CD14-positive monocyte (primary cell): ENCODE results near the gene METTL15. TPM values are rescaled to one million over a fixed set of nuclear protein-coding genes. Genes with fewer than 3 reads are reported as not detected.

ENCODE experiments used
- DNase-seq, 3 donors: peaks; one replicate each; pipeline ENCODE4 v3.0.0-alpha.2; 2011 to 2022
- H2AFZ ChIP-seq: 2 replicates; pipeline ENCODE4 v1.6.0; 2012; ENCODE audit warnings: mild to moderate bottlenecking, low read depth, low read length, inconsistent platforms; ENCODE audit not compliant: insufficient read depth, poor library complexity, severe bottlenecking
- H3K27ac ChIP-seq, 2 donors: 1 replicate in 1 of 2; 2 replicates in 1 of 2; pipeline ENCODE4 v1.5.1; 2012 to 2013; ENCODE audit warnings: low read length in 2 of 2, control low read depth in 1 of 2, inconsistent platforms in 1 of 2, low read depth in 1 of 2, mild to moderate bottlenecking in 1 of 2
- H3K27me3 ChIP-seq, 2 donors: one replicate each; pipeline versions ENCODE4 v1.6.0 to v1.6.1; 2011 to 2013; ENCODE audit warnings: low read length in 2 of 2; ENCODE audit not compliant: control insufficient read depth in 2 of 2, insufficient read depth in 2 of 2
- H3K36me3 ChIP-seq, 2 donors: replicated peaks in 1 of 2; 1 replicate in 1 of 2; 2 replicates in 1 of 2; pipeline versions ENCODE4 v1.5.1 to v1.6.1; 2012 to 2013; ENCODE audit warnings: low read length in 2 of 2, control low read depth in 1 of 2, inconsistent platforms in 1 of 2, mild to moderate bottlenecking in 1 of 2; ENCODE audit not compliant: insufficient read depth in 2 of 2, control insufficient read depth in 1 of 2
- H3K4me1 ChIP-seq, 2 donors: 1 replicate in 1 of 2; 2 replicates in 1 of 2; pipeline versions ENCODE4 v1.5.1 to v1.6.1; 2012 to 2013; ENCODE audit warnings: low read length in 2 of 2, control low read depth in 1 of 2, inconsistent platforms in 1 of 2, mild to moderate bottlenecking in 1 of 2, moderate library complexity in 1 of 2; ENCODE audit not compliant: insufficient read depth in 2 of 2, control insufficient read depth in 1 of 2
- H3K4me2 ChIP-seq: replicated peaks from 2 replicates; pipeline ENCODE3; 2012; ENCODE audit warnings: low read length, moderate library complexity, mild to moderate bottlenecking; ENCODE audit not compliant: poor library complexity, severe bottlenecking; ENCODE audit errors: extremely low read depth
- H3K4me3 ChIP-seq, 3 experiments: fragments of 200-600 bp in 1 of 3; sonication (generic) in 1 of 3; replicated peaks in 1 of 3; 1 replicate in 2 of 3; 2 replicates in 1 of 3; pipeline ENCODE4 v1.5.1; 2011 to 2013; ENCODE audit warnings: low read length in 3 of 3, mild to moderate bottlenecking in 3 of 3, control low read depth in 2 of 3, low read depth in 2 of 3, inconsistent platforms in 1 of 3, moderate library complexity in 1 of 3
- H3K79me2 ChIP-seq: 2 replicates; pipeline ENCODE4 v1.6.0; 2012; ENCODE audit warnings: mild to moderate bottlenecking, control low read depth, inconsistent platforms, low read length, moderate library complexity; ENCODE audit not compliant: insufficient read depth
- H3K9ac ChIP-seq: 2 replicates; pipeline ENCODE4 v1.6.0; 2017; ENCODE audit warnings: low read length, mild to moderate bottlenecking; ENCODE audit not compliant: insufficient read depth, poor library complexity, severe bottlenecking
- H3K9me3 ChIP-seq, 2 donors: replicated peaks in 1 of 2; 1 replicate in 1 of 2; 2 replicates in 1 of 2; pipeline versions ENCODE4 v1.5.1 to v1.6.1; 2012 to 2013; ENCODE audit warnings: low read length in 2 of 2, control low read depth in 1 of 2; ENCODE audit not compliant: control insufficient read depth in 1 of 2, insufficient read depth in 1 of 2
- H4K20me1 ChIP-seq: 2 replicates; pipeline ENCODE4 v1.6.0; 2012; ENCODE audit warnings: mild to moderate bottlenecking, low read length, control low read depth, moderate library complexity; ENCODE audit not compliant: insufficient read depth
- H3K27ac Mint-ChIP-seq, 7 donors: one replicate each; pipeline ENCODE4 v1.8.0; 2020; ENCODE audit warnings: mild to moderate bottlenecking in 7 of 7, mixed read lengths in 7 of 7, moderate library complexity in 6 of 7, inconsistent platforms in 2 of 7
- H3K27me3 Mint-ChIP-seq, 3 donors: one replicate each; pipeline ENCODE4 v1.8.0; 2021 to 2022; ENCODE audit warnings: low read depth in 3 of 3, mild to moderate bottlenecking in 3 of 3, mixed read lengths in 3 of 3, moderate library complexity in 3 of 3, inconsistent platforms in 1 of 3
- H3K36me3 Mint-ChIP-seq, 2 donors: one replicate each; pipeline ENCODE4 v1.8.0; 2020; ENCODE audit warnings: mixed read lengths in 2 of 2, inconsistent platforms in 1 of 2, mild to moderate bottlenecking in 1 of 2
- H3K4me1 Mint-ChIP-seq: one replicate; pipeline ENCODE4 v1.8.0; 2020; ENCODE audit warnings: mild to moderate bottlenecking, mixed read lengths
- H3K4me3 Mint-ChIP-seq, 2 donors: one replicate each; pipeline ENCODE4 v1.8.0; 2020; ENCODE audit warnings: mild to moderate bottlenecking in 2 of 2, mixed read lengths in 2 of 2, moderate library complexity in 1 of 2
- H3K9me3 Mint-ChIP-seq, 7 donors: one replicate each; pipeline ENCODE4 v1.8.0; 2020 to 2022; ENCODE audit warnings: mixed read lengths in 7 of 7, mild to moderate bottlenecking in 6 of 7, moderate library complexity in 6 of 7, inconsistent platforms in 2 of 7
- WGBS: methylation state at CpG from one replicate; pipeline ENCODE4 v1.1.5; 2013; ENCODE audit warnings: missing lambda C conversion rate; ENCODE audit not compliant: insufficient coverage; 5-methylcytosine and 5-hydroxymethylcytosine counted together
- intact Hi-C, 2 donors: fragments of 100-400 bp; cut with micrococcal nuclease; formaldehyde crosslinking; loops; one replicate each; pipeline versions ENCODE4 v1.15.0 to v1.15.1; 2023
- polyA plus RNA-seq, 3 donors: library from polyadenylated mRNA; depleted of rRNA in 1 of 3; unstranded in 2 of 3; stranded (reverse) in 1 of 3; fragments of 300-500 nt in 2 of 3; fragments of >200 nt in 1 of 3; fragmentation: Illumina TruSeq in 2 of 3; gene quantifications; 1 replicate in 2 of 3; 2 replicates in 1 of 3; pipeline ENCODE4 v1.2.3, GENCODE V29; 2012 to 2021
- TF ChIP-seq, protein P1 (sequence below): fragments of 200-600 bp; IDR thresholded peaks from one replicate; pipeline ENCODE4 v1.8.0; 2022; ENCODE audit warnings: antibody characterized with exemption, mild to moderate bottlenecking

Gene METTL15
- polyA plus RNA-seq, 3 donors = 2.3 to 2.9 (median 2.6) TPM

DNA sequence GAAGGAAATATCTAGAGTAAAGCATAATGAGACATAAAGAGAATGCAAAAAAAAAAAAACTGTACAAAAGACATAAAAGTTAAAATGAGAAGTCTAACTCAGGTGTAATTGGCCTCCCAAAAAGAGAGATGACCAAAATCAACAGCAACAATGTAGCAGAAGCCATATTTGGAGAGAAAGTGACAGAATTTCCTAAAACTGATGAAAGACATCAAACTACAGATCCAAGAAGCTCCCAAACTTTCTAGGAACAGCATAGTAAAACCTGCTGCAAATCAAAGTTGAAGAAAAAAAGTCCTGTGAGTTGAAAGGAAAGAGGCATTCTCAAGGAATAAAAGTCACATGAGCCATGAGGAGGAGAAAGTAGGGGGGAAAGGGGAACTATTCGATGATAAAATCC lies 231.3 kb downstream of the METTL15 start:
- whole genome bisulfite sequencing = 100% methylated on average over 1 of the region's 1 CpG
- peaks cover 0 to 11% of the 10 kb centered on the region in 2 donors for H3K9me3 ChIP-seq
- H3K27me3 ChIP-seq = no peaks in the 10 kb centered on the region
- H3K9ac ChIP-seq = no peak overlapping the region
- no peak overlapping the region for H3K4me3 Mint-ChIP-seq
- no peaks in the 10 kb centered on the region for H3K4me1 ChIP-seq
- H3K9me3 Mint-ChIP-seq = peaks cover 2 to 19% (median 9%) of the 10 kb centered on the region in 7 donors
- no peaks in the 10 kb centered on the region for H3K79me2 ChIP-seq
- H3K36me3 ChIP-seq = no peaks in the 10 kb centered on the region
- H3K4me3 ChIP-seq = no peak overlapping the region
- H3K27ac Mint-ChIP-seq = no peak overlapping the region
- H3K27ac ChIP-seq = no peak overlapping the region
- no peaks in the 10 kb centered on the region for H3K4me1 Mint-ChIP-seq
- no peaks in the 10 kb centered on the region for H3K36me3 Mint-ChIP-seq
- intact Hi-C loops = no loop called here
- H3K27me3 Mint-ChIP-seq = no peaks in the 10 kb centered on the region
- no peak for DNase-seq
- H3K4me2 ChIP-seq = no peak overlapping the region
- TF ChIP-seq, protein P1, sequence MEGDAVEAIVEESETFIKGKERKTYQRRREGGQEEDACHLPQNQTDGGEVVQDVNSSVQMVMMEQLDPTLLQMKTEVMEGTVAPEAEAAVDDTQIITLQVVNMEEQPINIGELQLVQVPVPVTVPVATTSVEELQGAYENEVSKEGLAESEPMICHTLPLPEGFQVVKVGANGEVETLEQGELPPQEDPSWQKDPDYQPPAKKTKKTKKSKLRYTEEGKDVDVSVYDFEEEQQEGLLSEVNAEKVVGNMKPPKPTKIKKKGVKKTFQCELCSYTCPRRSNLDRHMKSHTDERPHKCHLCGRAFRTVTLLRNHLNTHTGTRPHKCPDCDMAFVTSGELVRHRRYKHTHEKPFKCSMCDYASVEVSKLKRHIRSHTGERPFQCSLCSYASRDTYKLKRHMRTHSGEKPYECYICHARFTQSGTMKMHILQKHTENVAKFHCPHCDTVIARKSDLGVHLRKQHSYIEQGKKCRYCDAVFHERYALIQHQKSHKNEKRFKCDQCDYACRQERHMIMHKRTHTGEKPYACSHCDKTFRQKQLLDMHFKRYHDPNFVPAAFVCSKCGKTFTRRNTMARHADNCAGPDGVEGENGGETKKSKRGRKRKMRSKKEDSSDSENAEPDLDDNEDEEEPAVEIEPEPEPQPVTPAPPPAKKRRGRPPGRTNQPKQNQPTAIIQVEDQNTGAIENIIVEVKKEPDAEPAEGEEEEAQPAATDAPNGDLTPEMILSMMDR = no peak
- no peaks in the 10 kb centered on the region for H4K20me1 ChIP-seq
- H2AFZ ChIP-seq = no peak overlapping the region

DNA sequence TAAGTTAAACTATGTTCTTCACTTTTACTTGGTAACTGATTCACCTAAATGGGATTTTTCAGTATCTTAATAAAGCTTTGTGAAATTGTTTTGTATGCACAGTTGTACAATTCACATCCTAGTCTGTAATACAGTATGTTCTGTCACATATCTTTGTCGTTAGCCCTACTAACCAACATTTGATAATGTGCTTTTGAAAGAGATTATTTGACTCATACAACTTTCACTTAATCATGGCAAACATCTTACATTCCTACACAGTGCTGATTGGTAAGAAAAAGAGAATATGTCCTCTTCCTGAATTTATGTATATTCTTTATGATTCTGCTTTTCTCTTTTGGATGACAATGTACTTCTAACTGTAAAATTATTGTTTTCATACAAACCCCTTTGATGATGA lies 234.5 kb downstream of the METTL15 start:
- no peaks in the 10 kb centered on the region for H4K20me1 ChIP-seq
- Mint-ChIP-seq H3K27me3 (no peaks in the 10 kb centered on the region), H3K36me3 (no peaks in the 10 kb centered on the region), H3K4me3 (no peak overlapping the region), H3K9me3 (peaks cover 2 to 18% (median 9%) of the 10 kb centered on the region in 7 donors), H3K4me1 (no peaks in the 10 kb centered on the region), H3K27ac (no peak overlapping the region)
- TF ChIP-seq, protein P1 = no peak
- H3K36me3 ChIP-seq = no peaks in the 10 kb centered on the region
- no peaks in the 10 kb centered on the region for H3K4me1 ChIP-seq
- no peak overlapping the region for H3K4me2 ChIP-seq
- no CpG with 5 or more reads among the region's 1 CpG for WGBS
- no peaks in the 10 kb centered on the region for H3K27me3 ChIP-seq
- no peak overlapping the region for H2AFZ ChIP-seq
- H3K79me2 ChIP-seq = no peaks in the 10 kb centered on the region
- H3K27ac ChIP-seq = no peak overlapping the region
- intact Hi-C loops = no loop called here
- no peak overlapping the region for H3K9ac ChIP-seq
- H3K4me3 ChIP-seq = no peak overlapping the region
- peaks cover 0 to 11% of the 10 kb centered on the region in 2 donors for H3K9me3 ChIP-seq
- DNase-seq = no peak
